ENCODE data around the gene SATB1. TPM values are rescaled to one million over a fixed set of nuclear protein-coding genes. Genes with fewer than 3 reads are reported as not detected.
"Not testable (repeated sequence)": the region's sequence is repeated elsewhere in the genome, so short reads cannot be mapped to it uniquely, and the experiment has no call there.

The SATB1 gene
- total and polyA plus RNA-seq, 11 donors, result 16.5 to 63.4 (median 41.3) TPM

- no peaks in the 10 kb centered on the region for H3K9me3 ChIP-seq
- TF ChIP-seq, protein P1, sequence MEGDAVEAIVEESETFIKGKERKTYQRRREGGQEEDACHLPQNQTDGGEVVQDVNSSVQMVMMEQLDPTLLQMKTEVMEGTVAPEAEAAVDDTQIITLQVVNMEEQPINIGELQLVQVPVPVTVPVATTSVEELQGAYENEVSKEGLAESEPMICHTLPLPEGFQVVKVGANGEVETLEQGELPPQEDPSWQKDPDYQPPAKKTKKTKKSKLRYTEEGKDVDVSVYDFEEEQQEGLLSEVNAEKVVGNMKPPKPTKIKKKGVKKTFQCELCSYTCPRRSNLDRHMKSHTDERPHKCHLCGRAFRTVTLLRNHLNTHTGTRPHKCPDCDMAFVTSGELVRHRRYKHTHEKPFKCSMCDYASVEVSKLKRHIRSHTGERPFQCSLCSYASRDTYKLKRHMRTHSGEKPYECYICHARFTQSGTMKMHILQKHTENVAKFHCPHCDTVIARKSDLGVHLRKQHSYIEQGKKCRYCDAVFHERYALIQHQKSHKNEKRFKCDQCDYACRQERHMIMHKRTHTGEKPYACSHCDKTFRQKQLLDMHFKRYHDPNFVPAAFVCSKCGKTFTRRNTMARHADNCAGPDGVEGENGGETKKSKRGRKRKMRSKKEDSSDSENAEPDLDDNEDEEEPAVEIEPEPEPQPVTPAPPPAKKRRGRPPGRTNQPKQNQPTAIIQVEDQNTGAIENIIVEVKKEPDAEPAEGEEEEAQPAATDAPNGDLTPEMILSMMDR (IDR thresholded peaks at IDR 0.05), result no peak
- TF ChIP-seq POLR2A (IDR thresholded peaks at IDR 0.05), result no peak
- H3K27ac ChIP-seq, result no peak overlapping the region
- H3K4me3 ChIP-seq, result no peak overlapping the region
- H3K36me3 ChIP-seq, result no peaks in the 10 kb centered on the region
- H3K4me1 ChIP-seq, result no peaks in the 10 kb centered on the region
- DNase-seq, result no peak
- ATAC-seq, result no peak
- intact Hi-C loops (cut with DNase I), result no loop called here
- no peaks in the 10 kb centered on the region for H3K27me3 ChIP-seq
Observed at GRCh38 chr3:18334837-18335601, 90.1 kb downstream of the SATB1 start.

DNA sequence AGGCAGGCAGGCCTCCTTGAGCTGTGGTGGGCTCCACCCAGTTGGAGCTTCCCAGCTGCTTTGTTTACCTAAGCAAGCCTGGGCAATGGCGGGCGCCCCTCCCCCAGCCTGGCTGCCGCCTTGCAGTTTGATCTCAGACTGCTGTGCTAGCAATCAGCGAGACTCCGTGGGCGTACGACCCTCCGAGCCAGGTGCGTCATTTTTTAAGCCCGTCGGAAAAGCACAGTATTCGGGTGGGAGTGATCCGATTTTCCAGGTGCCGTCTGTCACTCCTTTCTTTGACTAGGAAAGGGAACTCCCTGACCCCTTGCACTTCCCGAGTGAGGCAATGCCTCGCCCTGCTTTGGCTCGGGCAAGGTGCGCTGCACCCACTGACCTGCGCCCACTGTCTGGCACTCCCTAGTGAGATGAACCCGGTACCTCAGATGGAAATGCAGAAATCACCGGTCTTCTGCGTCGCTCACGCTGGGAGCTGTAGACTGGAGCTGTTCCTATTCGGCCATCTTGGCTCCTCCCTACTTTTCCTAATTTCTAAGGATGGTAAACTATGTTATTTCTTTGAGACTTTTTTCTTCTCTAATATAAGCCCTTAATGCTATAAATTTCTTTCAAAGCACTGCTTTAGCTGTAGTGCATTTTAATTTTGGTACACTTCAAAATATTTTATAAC, 94.2 kb downstream of the SATB1 start:
- H3K4me1 ChIP-seq; DNase-seq; H3K27me3 ChIP-seq; H3K4me3 ChIP-seq; H3K27ac ChIP-seq; intact Hi-C loops (cut with DNase I); H3K9me3 ChIP-seq; ATAC-seq; H3K36me3 ChIP-seq: not testable (repeated sequence)
- 82 to 87% (median 84%) methylated on average over 17 to 25 of the region's 25 CpGs for WGBS, 4 donors

- intact Hi-C loops (cut with DNase I), result no loop called here
- Histone ChIP-seq H3K36me3 (no peaks in the 10 kb centered on the region), H3K4me1 (peaks cover 0 to 4% (median 0%) of the 10 kb centered on the region in 12 donors), H3K27me3 (no peaks in the 10 kb centered on the region), H3K27ac (no peak overlapping the region), H3K4me3 (no peak overlapping the region), H3K9me3 (no peaks in the 10 kb centered on the region)
- TF ChIP-seq, protein P1 (IDR thresholded peaks at IDR 0.05), result no peak
- TF ChIP-seq POLR2A (IDR thresholded peaks at IDR 0.05), result no peak
- WGBS, 4 donors, result 52 to 67% (median 61%) methylated on average over 5 of the region's 5 CpGs
- ATAC-seq, result no peak
- no peak for DNase-seq
Observed at GRCh38 chr3:18308096-18308650, 117.0 kb downstream of the SATB1 start.

DNA sequence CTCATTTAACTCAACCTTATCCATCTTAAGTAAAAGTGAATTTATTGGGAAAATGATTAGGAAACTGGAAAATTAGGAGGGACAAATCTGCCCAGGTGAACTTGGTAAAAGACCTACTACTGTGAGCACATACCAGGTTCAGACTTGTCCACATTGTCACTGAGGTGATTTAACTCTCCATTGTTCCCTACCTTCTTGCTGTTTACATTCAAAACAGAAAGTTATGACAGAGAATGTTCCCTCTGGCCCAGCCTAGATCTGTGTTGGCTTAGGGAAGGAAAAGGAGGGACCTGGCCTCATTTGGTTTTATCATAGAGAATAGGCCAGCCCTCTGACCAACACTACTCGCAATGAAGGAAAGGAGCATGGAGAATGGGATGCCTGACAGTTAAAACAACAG, 117.6 kb downstream of the SATB1 start:
- WGBS, 4 donors, result 76 to 92% (median 82%) methylated on average over 1 of the region's 1 CpG
- ATAC-seq (no peak), DNase-seq (no peak)
- Histone ChIP-seq H3K4me3 (no peak overlapping the region), H3K4me1 (peaks cover 0 to 4% (median 0%) of the 10 kb centered on the region in 12 donors), H3K27ac (no peak overlapping the region), H3K27me3 (no peaks in the 10 kb centered on the region), H3K36me3 (no peaks in the 10 kb centered on the region), H3K9me3 (no peaks in the 10 kb centered on the region)
- intact Hi-C loops (cut with DNase I), result no loop called here
- TF ChIP-seq, protein P1 (IDR thresholded peaks at IDR 0.05), result no peak
- no peak for TF ChIP-seq POLR2A (IDR thresholded peaks at IDR 0.05)
